ENCODE measurements around the gene RIN3.

Gene RIN3

DNA sequence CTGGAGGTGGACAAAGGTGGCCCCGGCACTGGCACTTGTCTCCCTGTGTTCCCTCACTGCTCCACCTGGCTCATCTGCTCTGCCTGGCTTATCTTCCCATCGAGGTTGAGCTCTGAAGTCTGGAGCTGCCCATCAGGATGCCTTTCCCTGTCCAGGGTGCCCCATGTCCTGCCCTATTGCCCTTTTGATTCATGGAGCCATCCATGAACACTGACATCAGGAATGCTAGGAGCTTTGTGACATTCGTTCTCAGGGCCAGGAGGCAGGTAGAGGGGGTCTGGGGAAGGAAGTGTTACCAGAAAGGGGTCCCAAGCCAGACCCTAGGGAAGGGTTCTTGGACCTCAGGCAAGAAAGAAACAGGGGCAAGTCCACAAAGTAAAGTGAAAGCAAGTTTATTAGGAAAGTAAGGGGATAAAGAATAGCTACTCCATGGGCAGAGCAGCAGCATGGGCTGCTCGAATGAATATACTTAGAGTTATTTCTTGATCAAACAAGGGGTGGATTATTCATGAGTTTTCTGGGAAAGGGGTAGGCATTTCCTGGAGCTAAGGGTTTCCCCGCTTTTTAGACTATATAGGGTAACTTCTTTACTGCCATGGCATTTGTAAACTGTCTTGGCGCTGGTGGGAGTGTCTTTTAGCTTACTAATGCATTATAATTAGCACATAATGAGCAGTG, 51.6 kb downstream of the RIN3 start:
- peaks cover 4% of the 10 kb centered on the region for H3K27me3 Mint-ChIP-seq (ENCODE audit: low read depth, poor library complexity)
- H3K4me1 Mint-ChIP-seq: no peaks in the 10 kb centered on the region
- peaks cover 9% of the 10 kb centered on the region for H3K9me3 Mint-ChIP-seq
- no peak for DNase-seq
- H3K27ac Mint-ChIP-seq: peak overlapping the region; percentile 7
- no peak for TF ChIP-seq CTCF (IDR thresholded peaks at IDR 0.05)
- peaks cover 4% of the 10 kb centered on the region for H3K36me3 Mint-ChIP-seq (ENCODE audit: low read depth)
- no peak overlapping the region for H3K4me3 Mint-ChIP-seq

GRCh38 chr14:92565718-92566115, 52.1 kb downstream of the RIN3 start:
- Mint-ChIP-seq H3K27ac (no peak overlapping the region), H3K4me3 (no peak overlapping the region), H3K27me3 (ENCODE audit: low read depth, poor library complexity) (peaks cover 3% of the 10 kb centered on the region), H3K9me3 (peaks cover 9% of the 10 kb centered on the region), H3K4me1 (no peaks in the 10 kb centered on the region), H3K36me3 (ENCODE audit: low read depth) (peaks cover 4% of the 10 kb centered on the region)
- no peak for TF ChIP-seq CTCF (IDR thresholded peaks at IDR 0.05)
- no peak for DNase-seq

GRCh38 chr14:92567173-92567725, 53.7 kb downstream of the RIN3 start:
- Mint-ChIP-seq H3K27me3 (ENCODE audit: low read depth, poor library complexity) (peaks cover 6% of the 10 kb centered on the region), H3K4me3 (no peak overlapping the region), H3K9me3 (peaks cover 9% of the 10 kb centered on the region), H3K4me1 (no peaks in the 10 kb centered on the region), H3K27ac (no peak overlapping the region), H3K36me3 (ENCODE audit: low read depth) (peaks cover 4% of the 10 kb centered on the region)
- no peak for TF ChIP-seq CTCF (IDR thresholded peaks at IDR 0.05)
- no peak for DNase-seq

DNA sequence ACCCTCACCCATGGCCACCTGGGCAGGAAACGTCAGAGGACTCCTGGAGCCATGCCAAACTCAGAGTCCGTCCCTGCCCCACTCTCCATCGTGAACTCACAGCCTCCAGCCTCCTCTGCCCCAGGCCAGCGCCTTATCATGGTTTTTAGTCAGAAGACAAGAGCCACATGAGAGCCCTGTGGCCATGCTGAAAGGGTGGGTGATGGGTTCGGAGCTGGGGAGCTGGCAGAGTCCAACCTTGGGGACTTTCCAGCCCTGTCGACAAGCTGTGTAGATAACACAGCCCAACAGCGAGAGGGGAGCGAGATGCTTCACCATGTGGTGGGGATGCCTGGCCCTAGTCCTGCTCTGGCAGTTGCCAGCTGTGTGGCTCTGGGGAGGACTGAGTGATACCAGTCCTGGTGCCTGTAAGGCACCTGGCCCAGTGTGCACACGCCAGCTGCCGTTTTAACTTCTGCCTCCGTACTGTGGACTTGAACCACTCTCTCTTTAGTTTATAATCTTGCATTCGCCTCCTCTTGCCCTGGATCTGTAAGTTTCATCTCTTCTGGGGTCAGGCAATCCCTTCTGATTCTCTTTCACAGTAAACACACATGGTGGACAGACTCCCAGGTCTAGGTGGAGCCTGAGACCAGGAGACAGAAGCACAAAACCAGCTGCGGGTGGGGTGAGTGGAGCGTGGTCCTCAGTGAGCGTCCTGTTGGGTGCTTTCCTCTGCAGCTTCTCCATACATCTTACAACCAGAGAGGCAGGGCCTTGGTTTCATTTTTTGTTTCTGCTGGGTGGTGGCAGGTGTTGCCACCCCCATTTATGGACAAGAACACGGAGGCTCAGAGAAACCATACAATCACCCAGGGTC, 55.3 kb downstream of the RIN3 start:
- no peak for DNase-seq
- Mint-ChIP-seq H3K4me1 (no peaks in the 10 kb centered on the region), H3K4me3 (no peak overlapping the region), H3K27me3 (ENCODE audit: low read depth, poor library complexity) (peaks cover 4% of the 10 kb centered on the region), H3K27ac (no peak overlapping the region), H3K36me3 (ENCODE audit: low read depth) (peaks cover 4% of the 10 kb centered on the region), H3K9me3 (peaks cover 9% of the 10 kb centered on the region)
- TF ChIP-seq CTCF (IDR thresholded peaks at IDR 0.05): no peak

DNA sequence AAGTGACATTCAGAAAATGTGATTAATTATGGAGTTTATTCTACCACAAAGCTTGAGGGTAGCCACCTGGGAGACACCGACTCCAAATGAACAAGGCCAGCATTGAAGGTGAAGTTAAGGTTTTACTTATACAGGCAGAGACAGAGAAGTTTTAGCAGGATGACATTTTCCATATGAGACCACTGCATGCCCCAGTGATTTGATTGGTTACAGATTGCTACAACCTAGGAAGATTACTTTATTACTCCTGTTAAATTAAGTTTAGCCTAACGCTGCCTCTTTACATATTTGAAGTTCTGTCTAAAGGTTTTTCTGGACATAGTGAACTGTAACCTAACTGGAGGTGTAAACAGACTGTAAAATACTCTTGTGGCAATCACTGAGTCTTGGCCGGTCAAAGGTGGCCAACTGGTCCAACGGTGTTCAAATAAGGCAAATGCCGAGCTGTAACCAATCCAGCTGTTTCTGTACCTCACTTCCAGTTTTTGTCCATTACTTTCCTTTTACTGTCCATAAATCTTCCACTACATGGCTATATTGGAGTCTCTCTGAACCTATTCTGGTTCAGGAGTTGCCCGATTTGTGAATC, 57.2 kb downstream of the RIN3 start:
- H3K36me3 Mint-ChIP-seq (ENCODE audit: low read depth): peaks cover 4% of the 10 kb centered on the region
- no peaks in the 10 kb centered on the region for H3K4me1 Mint-ChIP-seq
- peaks cover 3% of the 10 kb centered on the region for H3K27me3 Mint-ChIP-seq (ENCODE audit: low read depth, poor library complexity)
- H3K4me3 Mint-ChIP-seq: no peak overlapping the region
- H3K27ac Mint-ChIP-seq: no peak overlapping the region
- DNase-seq: no peak
- peaks cover 9% of the 10 kb centered on the region for H3K9me3 Mint-ChIP-seq
- TF ChIP-seq CTCF (IDR thresholded peaks at IDR 0.05): no peak
